Activated CD4-positive, CD25-positive, alpha-beta regulatory T cell treated with anti-CD3 and anti-CD28 coated beads, Interleukin-2, amount 50 U/mL, for 16 hours (primary cell): ENCODE measurements around the gene IDI1.

Source experiments
- DNase-seq: peaks from one replicate; pipeline ENCODE4 v3.0.0-alpha.2; 2020; ENCODE audit warnings: low read depth, low spot score

IDI1 gene

DNA sequence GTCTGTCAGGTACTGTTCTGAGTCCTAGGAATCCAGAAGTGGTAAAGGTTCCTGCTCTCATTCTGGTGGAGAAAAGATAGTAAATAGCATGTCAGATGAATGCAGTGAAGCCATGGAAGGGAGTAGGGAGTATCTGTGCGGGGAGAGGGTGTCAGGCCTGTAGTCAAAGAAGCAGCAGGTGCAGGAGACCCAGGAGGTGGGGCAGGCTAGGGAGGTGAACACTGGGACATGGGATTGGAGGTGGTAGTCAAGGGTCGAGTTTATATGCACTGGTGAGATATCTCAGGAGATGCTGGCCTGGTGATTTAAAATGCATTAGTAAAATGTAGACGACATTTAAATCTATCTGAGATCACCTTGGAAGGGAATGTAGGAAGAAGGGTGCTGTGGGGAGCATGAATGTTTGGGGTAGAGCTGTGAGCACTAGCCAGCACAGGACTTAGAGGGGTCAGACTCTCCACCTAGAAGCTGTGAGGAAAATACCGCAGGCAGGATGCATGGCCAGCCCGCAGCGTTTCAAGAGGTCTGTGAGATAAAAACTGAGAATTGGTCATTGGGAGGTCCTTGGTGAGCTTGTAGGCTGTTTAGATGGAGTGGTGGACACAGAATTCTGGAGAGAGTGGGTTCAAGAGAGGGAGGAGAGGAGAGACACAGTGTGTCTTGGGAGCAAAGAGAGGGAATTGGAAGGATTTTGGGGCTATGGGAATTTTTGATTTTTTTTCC lies 53.9 kb downstream of the IDI1 start:
- no peak for DNase-seq

DNA sequence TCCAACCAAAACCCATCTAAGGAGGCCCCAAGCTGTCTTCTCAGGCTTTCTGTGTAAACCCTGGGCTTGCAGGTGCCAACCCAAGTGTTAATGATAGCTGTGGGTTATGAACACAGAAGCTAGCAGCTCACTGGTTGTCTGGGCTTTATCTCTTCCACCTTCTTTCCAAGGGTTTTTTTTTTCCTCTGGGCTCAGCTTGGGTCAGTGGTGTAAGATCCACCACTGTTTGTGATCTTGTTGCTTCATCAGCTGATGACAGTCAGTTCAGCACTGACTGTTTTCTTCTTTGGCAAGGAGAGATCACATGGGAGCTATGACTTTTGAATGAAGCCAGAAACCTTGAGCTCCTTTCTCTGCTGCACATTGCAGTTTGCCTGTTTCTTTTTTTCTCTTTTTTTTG lies 56.0 kb downstream of the IDI1 start:
- no peak for DNase-seq

DNA sequence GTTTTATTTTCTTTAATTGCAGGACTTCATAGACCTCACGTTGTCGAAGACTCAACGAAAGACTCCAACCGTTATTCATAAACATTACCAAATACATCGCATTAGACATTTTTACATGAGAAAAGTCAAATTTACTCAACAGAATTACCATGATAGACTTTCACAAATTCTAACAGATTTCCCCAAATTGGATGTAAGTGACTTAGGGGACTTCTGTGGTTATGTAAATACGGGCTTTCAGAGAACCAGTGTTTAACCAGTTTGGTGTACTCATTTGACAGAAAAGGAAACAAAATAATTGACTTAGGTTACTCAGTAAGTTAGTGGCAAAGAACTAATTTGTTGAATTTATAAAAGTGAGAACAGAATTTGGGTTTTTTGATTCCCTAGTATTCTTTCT lies 56.5 kb downstream of the IDI1 start:
- DNase-seq, result no peak

DNA sequence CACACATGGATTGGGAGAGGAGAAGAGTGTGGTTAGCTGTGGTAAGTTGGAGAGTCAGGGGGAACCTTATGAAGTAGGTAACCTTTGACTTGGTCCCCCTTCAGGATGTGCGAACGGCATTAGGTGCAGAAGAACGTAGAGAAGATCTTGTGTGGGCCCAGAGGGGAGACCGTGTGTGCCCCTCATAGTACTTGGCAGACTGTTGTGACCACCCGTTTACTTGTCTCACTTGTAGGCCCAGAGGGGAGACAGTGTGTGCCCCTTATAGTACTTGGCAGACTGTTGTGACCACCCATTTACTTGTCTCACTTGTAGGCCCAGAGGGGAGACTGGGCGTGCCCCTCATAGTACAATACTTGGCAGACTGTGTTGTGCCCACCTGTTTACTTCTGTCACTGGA lies 58.1 kb downstream of the IDI1 start:
- no peak for DNase-seq
